Gastroesophageal sphincter (tissue), 4 donors: ENCODE data around the gene SHQ1. TPM values are rescaled to one million over a fixed set of nuclear protein-coding genes. Genes with fewer than 3 reads are reported as not detected.

Experiments
- ATAC-seq: fragments of 150-250 bp; one replicate; pipeline ENCODE4 v1.9.1; 2016; ENCODE audit warnings: mild to moderate bottlenecking, moderate library complexity
- H3K27ac ChIP-seq, 4 donors: fragments of 200-600 bp; sonication (generic) in 3 of 4; 1 replicate in 3 of 4; 2 replicates in 1 of 4; pipeline ENCODE4 v1.5.1; 2016 to 2019
- H3K27me3 ChIP-seq: fragments of 200-600 bp; sonication (generic); one replicate; pipeline ENCODE4 v1.5.1; 2019
- H3K36me3 ChIP-seq, 2 donors: fragments of 200-600 bp; sonication (generic); one replicate each; pipeline ENCODE4 v1.5.1; 2019; ENCODE audit warnings: control low read depth in 1 of 2
- H3K4me1 ChIP-seq, 3 donors: fragments of 200-600 bp; sonication (generic); 1 replicate in 2 of 3; 2 replicates in 1 of 3; pipeline ENCODE4 v1.5.1; 2016 to 2019; ENCODE audit warnings: control low read depth in 2 of 3
- H3K4me3 ChIP-seq, 2 donors: fragments of 200-600 bp; sonication (generic); one replicate each; pipeline ENCODE4 v1.5.1; 2019; ENCODE audit warnings: mild to moderate bottlenecking in 1 of 2, moderate library complexity in 1 of 2
- H3K9me3 ChIP-seq, 3 donors: fragments of 200-600 bp; sonication (generic); one replicate each; pipeline ENCODE4 v1.5.1; 2017 to 2019; ENCODE audit warnings: control low read depth in 2 of 3
- CTCF ChIP-seq, 4 experiments: fragments of 200-600 bp in 2 of 4; fragments of 450-650 bp in 2 of 4; sonication (generic) in 1 of 4; IDR thresholded peaks; one replicate each; pipeline ENCODE4 v1.5.1; 2017 to 2019; ENCODE audit warnings: antibody characterized with exemption in 4 of 4, mild to moderate bottlenecking in 2 of 4, moderate library complexity in 2 of 4
- EP300 ChIP-seq: sonication (generic); formaldehyde crosslinking; IDR thresholded peaks from one replicate; pipeline ENCODE4 v1.6.1; 2017; ENCODE audit warnings: antibody characterized with exemption, mild to moderate bottlenecking
- POLR2A ChIP-seq, 2 donors: fragments of 450-650 bp; IDR thresholded peaks; one replicate each; pipeline ENCODE4 v1.6.1; 2017; ENCODE audit warnings: antibody characterized with exemption in 2 of 2, mild to moderate bottlenecking in 2 of 2, moderate library complexity in 1 of 2
- POLR2AphosphoS5 ChIP-seq: sonication (generic); formaldehyde crosslinking; IDR thresholded peaks from one replicate; pipeline ENCODE4 v1.6.1; 2017; ENCODE audit warnings: antibody characterized with exemption
- WGBS, 2 donors: methylation state at CpG; one replicate each; pipeline ENCODE4 v1.1.5; 2018; ENCODE audit warnings: low coverage in 1 of 2; 5-methylcytosine and 5-hydroxymethylcytosine counted together
- total RNA-seq, 4 donors: library from RNA; depleted of rRNA; stranded (reverse); fragments of >200 nt; gene quantifications; one replicate each; pipeline ENCODE4 v1.1.0, GENCODE V29; 2016

The SHQ1 gene
- total RNA-seq, 4 donors from 2014 or later = 7.0 to 17.1 (median 11.2) TPM

GRCh38 chr3:72800869-72801268 lies 47.4 kb downstream of the SHQ1 start:
- H3K9me3 ChIP-seq = no peaks in the 10 kb centered on the region
- no peaks in the 10 kb centered on the region for H3K36me3 ChIP-seq
- no peak for ATAC-seq
- TF ChIP-seq POLR2A (IDR thresholded peaks at IDR 0.05) = no peak
- no peak for TF ChIP-seq POLR2AphosphoS5
- no peak for TF ChIP-seq EP300
- no peak for TF ChIP-seq CTCF (IDR thresholded peaks at IDR 0.05)
- H3K27ac ChIP-seq = no peak overlapping the region
- peaks cover 0 to 10% (median 0%) of the 10 kb centered on the region in 3 donors for H3K4me1 ChIP-seq
- no peaks in the 10 kb centered on the region for H3K27me3 ChIP-seq
- no peak overlapping the region for H3K4me3 ChIP-seq

GRCh38 chr3:72798552-72799195 lies 49.6 kb downstream of the SHQ1 start:
- ATAC-seq = no peak
- no peaks in the 10 kb centered on the region for H3K27me3 ChIP-seq
- TF ChIP-seq EP300 (no peak), CTCF (IDR thresholded peaks at IDR 0.05) (no peak), POLR2A (IDR thresholded peaks at IDR 0.05) (no peak), POLR2AphosphoS5 (no peak)
- H3K27ac ChIP-seq = no peak overlapping the region
- no peak overlapping the region for H3K4me3 ChIP-seq
- H3K36me3 ChIP-seq = no peaks in the 10 kb centered on the region
- H3K4me1 ChIP-seq = peaks cover 0 to 7% (median 0%) of the 10 kb centered on the region in 3 donors
- WGBS, 2 donors = 65 to 78% methylated on average over 3 of the region's 3 CpGs
- no peaks in the 10 kb centered on the region for H3K9me3 ChIP-seq

- no peak for ATAC-seq
Observed at GRCh38 chr3:72797773-72798543, 50.3 kb downstream of the SHQ1 start.

GRCh38 chr3:72794079-72794478 lies 54.2 kb downstream of the SHQ1 start:
- H3K9me3 ChIP-seq = no peaks in the 10 kb centered on the region
- no peaks in the 10 kb centered on the region for H3K27me3 ChIP-seq
- no peak overlapping the region for H3K27ac ChIP-seq
- 96 to 100% methylated on average over 3 of the region's 3 CpGs for WGBS, 2 donors
- no peak overlapping the region for H3K4me3 ChIP-seq
- peaks cover 0 to 7% (median 0%) of the 10 kb centered on the region in 3 donors for H3K4me1 ChIP-seq
- H3K36me3 ChIP-seq = peaks cover 0 to 18% of the 10 kb centered on the region in 2 donors
- no peak for ATAC-seq
- no peak for TF ChIP-seq POLR2AphosphoS5
- no peak for TF ChIP-seq POLR2A (IDR thresholded peaks at IDR 0.05)

More at GRCh38 chr3:72797773-72798543, 50.3 kb downstream of the SHQ1 start:
- WGBS, 2 donors = 44 to 49% methylated on average over 8 of the region's 12 CpGs
- peaks cover 0 to 7% (median 0%) of the 10 kb centered on the region in 3 donors for H3K4me1 ChIP-seq
- no peak overlapping the region for H3K27ac ChIP-seq
- peaks cover 0 to 3% of the 10 kb centered on the region in 2 donors for H3K36me3 ChIP-seq
- no peaks in the 10 kb centered on the region for H3K27me3 ChIP-seq
- H3K4me3 ChIP-seq = no peak overlapping the region
- TF ChIP-seq EP300 (no peak), CTCF (IDR thresholded peaks at IDR 0.05) (no peak), POLR2AphosphoS5 (no peak), POLR2A (IDR thresholded peaks at IDR 0.05) (no peak)
- no peaks in the 10 kb centered on the region for H3K9me3 ChIP-seq

- no peaks in the 10 kb centered on the region for H3K4me1 ChIP-seq
- WGBS, 2 donors = 78 to 91% methylated on average over 1 of the region's 1 CpG
- no peaks in the 10 kb centered on the region for H3K27me3 ChIP-seq
- no peak for ATAC-seq
- peaks cover 0 to 23% of the 10 kb centered on the region in 2 donors for H3K36me3 ChIP-seq
- no peaks in the 10 kb centered on the region for H3K9me3 ChIP-seq
- no peak for TF ChIP-seq EP300
- no peak for TF ChIP-seq CTCF (IDR thresholded peaks at IDR 0.05)
- no peak for TF ChIP-seq POLR2AphosphoS5
- no peak for TF ChIP-seq POLR2A (IDR thresholded peaks at IDR 0.05)
- H3K4me3 ChIP-seq = no peak overlapping the region
- no peak overlapping the region for H3K27ac ChIP-seq
Observed at GRCh38 chr3:72791161-72791560, 57.1 kb downstream of the SHQ1 start.
